ENCODE results near the gene PPFIA1. TPM values are rescaled to one million over a fixed set of nuclear protein-coding genes. Genes with fewer than 3 reads are reported as not detected.

The PPFIA1 gene
- total RNA-seq, 1 experiment from 2014 or later, result 113 TPM

DNA sequence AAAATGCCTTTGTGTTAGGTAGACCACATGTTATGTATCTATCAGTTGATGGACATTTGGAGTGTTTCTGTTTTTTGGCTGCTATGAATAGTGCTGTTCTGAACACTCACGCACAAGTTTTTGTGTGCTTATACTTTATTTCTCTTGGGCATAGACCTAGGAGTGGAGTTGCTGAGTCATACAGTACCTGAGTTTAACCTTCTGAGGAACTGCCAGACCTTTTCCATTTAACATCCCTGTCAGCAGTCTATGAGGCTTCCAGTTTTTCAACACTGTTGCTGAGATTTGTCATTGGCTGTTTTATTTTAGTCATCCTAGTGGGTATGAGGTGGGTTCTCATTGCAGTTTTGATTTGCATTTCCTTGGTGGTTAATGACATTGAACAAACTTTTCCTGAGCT, 132.2 kb downstream of the PPFIA1 start:
- DNase-seq (ENCODE audit: low spot score), result no peak
- peaks cover 4% of the 10 kb centered on the region for H3K4me1 ChIP-seq (ENCODE audit: insufficient read depth, low read length, poor library complexity, severe bottlenecking)
- peaks cover 26% of the 10 kb centered on the region for H3K36me3 ChIP-seq (ENCODE audit: insufficient read depth, low read length, poor library complexity, severe bottlenecking)
- BruUV-seq (replicated peaks), result no TSS peak
- TF ChIP-seq EZH2 (IDR thresholded peaks at IDR 0.05; ENCODE audit: borderline replicate concordance, low read depth, low read length, poor library complexity, severe bottlenecking), result no peak
- TF ChIP-seq CTCF (conservative IDR thresholded peaks at IDR 0.05; ENCODE audit: low read depth, low read length), result no peak
- no peak overlapping the region for H3K27ac ChIP-seq (ENCODE audit: low read depth, low read length, poor library complexity, severe bottlenecking)
- H3K27me3 ChIP-seq (replicated peaks; ENCODE audit: insufficient read depth, low read depth, low read length, poor library complexity), result no peaks in the 10 kb centered on the region
- ChIA-PET POLR2A (ENCODE audit: low non-redundant PET) (no interaction called here), CTCF (interaction anchor here (0.7 kb wide), 1 partner anchor 32 kb away, joined by 8 read pairs; no protein-coding TSS in a partner anchor)
- H3K9me3 ChIP-seq (ENCODE audit: low read depth, low read length, poor library complexity, severe bottlenecking), result no peaks in the 10 kb centered on the region
- intact Hi-C loops (cut with micrococcal nuclease; ENCODE audit: unreplicated experiment), result no loop called here
- H3K4me3 ChIP-seq (ENCODE audit: low read depth, low read length, poor library complexity, severe bottlenecking), result no peak overlapping the region

GRCh38 chr11:70404244-70404643, 133.8 kb downstream of the PPFIA1 start:
- H3K4me1 ChIP-seq (ENCODE audit: insufficient read depth, low read length, poor library complexity, severe bottlenecking), result peaks cover 4% of the 10 kb centered on the region
- H3K36me3 ChIP-seq (ENCODE audit: insufficient read depth, low read length, poor library complexity, severe bottlenecking), result peaks cover 42% of the 10 kb centered on the region
- no peaks in the 10 kb centered on the region for H3K9me3 ChIP-seq (ENCODE audit: low read depth, low read length, poor library complexity, severe bottlenecking)
- no peaks in the 10 kb centered on the region for H3K27me3 ChIP-seq (replicated peaks; ENCODE audit: insufficient read depth, low read depth, low read length, poor library complexity)
- no peak for DNase-seq (ENCODE audit: low spot score)
- H3K4me3 ChIP-seq (ENCODE audit: low read depth, low read length, poor library complexity, severe bottlenecking), result no peak overlapping the region
- CTCF ChIA-PET, result no interaction called here
- POLR2A ChIA-PET (ENCODE audit: low non-redundant PET), result no interaction called here
- intact Hi-C loops (cut with micrococcal nuclease; ENCODE audit: unreplicated experiment), result no loop called here
- TF ChIP-seq EZH2 (IDR thresholded peaks at IDR 0.05; ENCODE audit: borderline replicate concordance, low read depth, low read length, poor library complexity, severe bottlenecking) (no peak), CTCF (conservative IDR thresholded peaks at IDR 0.05; ENCODE audit: low read depth, low read length) (no peak)
- no peak overlapping the region for H3K27ac ChIP-seq (ENCODE audit: low read depth, low read length, poor library complexity, severe bottlenecking)
- BruUV-seq (replicated peaks), result no TSS peak

DNA sequence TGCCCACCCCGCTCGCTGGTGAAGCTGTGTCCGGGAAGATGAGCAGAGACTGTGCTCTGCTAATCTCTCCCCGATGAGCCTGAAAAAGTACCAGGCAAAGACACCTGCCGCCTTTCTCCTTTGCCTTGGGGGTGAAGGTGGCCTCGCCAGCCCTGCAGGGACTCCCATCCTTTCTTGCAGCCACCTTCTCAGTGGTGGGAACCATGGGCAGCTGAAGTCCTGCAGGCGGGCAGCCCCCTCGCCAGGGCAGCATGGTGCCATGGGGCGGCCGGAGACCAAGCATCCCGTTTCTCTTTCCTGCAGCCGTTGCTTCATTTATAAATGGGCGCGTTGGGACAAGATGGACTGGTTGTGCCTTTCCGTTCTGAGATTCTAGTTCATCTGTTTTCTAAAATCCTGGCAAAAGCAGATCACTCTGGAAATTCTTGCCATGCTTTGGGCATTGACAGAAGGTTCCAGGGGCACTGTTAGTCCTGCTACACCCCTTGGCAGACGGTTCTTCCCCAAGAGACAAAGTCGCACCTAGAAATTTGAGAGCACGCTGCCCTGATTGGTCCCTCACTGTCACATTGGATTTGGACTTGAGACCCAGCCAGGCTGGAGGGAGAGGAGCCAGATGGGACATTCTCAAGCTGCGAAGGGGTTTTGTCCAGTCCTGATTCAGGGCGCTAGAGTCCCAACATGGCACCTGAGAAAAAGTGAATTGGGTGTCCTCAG, 135.3 kb downstream of the PPFIA1 start:
- Histone ChIP-seq H3K4me3 (ENCODE audit: low read depth, low read length, poor library complexity, severe bottlenecking) (no peak overlapping the region), H3K27me3 (replicated peaks; ENCODE audit: insufficient read depth, low read depth, low read length, poor library complexity) (no peaks in the 10 kb centered on the region), H3K4me1 (ENCODE audit: insufficient read depth, low read length, poor library complexity, severe bottlenecking) (no peaks in the 10 kb centered on the region), H3K27ac (ENCODE audit: low read depth, low read length, poor library complexity, severe bottlenecking) (no peak overlapping the region), H3K36me3 (ENCODE audit: insufficient read depth, low read length, poor library complexity, severe bottlenecking) (peaks cover 58% of the 10 kb centered on the region), H3K9me3 (ENCODE audit: low read depth, low read length, poor library complexity, severe bottlenecking) (no peaks in the 10 kb centered on the region)
- BruUV-seq (replicated peaks), result no TSS peak
- CTCF ChIA-PET, result no interaction called here
- intact Hi-C loops (cut with micrococcal nuclease; ENCODE audit: unreplicated experiment), result no loop called here
- no peak for DNase-seq (ENCODE audit: low spot score)
- no peak for TF ChIP-seq EZH2 (IDR thresholded peaks at IDR 0.05; ENCODE audit: borderline replicate concordance, low read depth, low read length, poor library complexity, severe bottlenecking)
- TF ChIP-seq CTCF (conservative IDR thresholded peaks at IDR 0.05; ENCODE audit: low read depth, low read length), result no peak
- POLR2A ChIA-PET (ENCODE audit: low non-redundant PET), result no interaction called here

Measured in A673 (cell line).